Tibial artery (tissue), 4 donors: Measurements from ENCODE around the gene PADI2.

Experiments
- DNase-seq, 2 donors: peaks; one replicate each; pipeline ENCODE4 v3.0.0-alpha.2; 2019
- H3K27ac ChIP-seq, 2 donors: fragments of 200-600 bp; sonication (generic) in 1 of 2; 1 replicate in 1 of 2; 2 replicates in 1 of 2; pipeline ENCODE4 v1.5.1; 2018 to 2019; ENCODE audit warnings: mild to moderate bottlenecking in 1 of 2
- H3K27me3 ChIP-seq, 2 donors: fragments of 200-600 bp; sonication (generic) in 1 of 2; one replicate each; pipeline versions ENCODE4 v1.5.1 to v1.6.0; 2016 to 2019
- H3K36me3 ChIP-seq, 3 donors: fragments of 200-600 bp; sonication (generic) in 2 of 3; one replicate each; pipeline ENCODE4 v1.5.1; 2016 to 2019; ENCODE audit warnings: mild to moderate bottlenecking in 2 of 3
- H3K4me1 ChIP-seq, 4 donors: fragments of 200-600 bp; sonication (generic) in 2 of 4; 1 replicate in 3 of 4; 2 replicates in 1 of 4; pipeline ENCODE4 v1.5.1; 2016 to 2019
- H3K4me3 ChIP-seq, 2 donors: fragments of 200-600 bp; sonication (generic) in 1 of 2; 1 replicate in 1 of 2; 2 replicates in 1 of 2; pipeline ENCODE4 v1.5.1; 2018 to 2019; ENCODE audit warnings: mild to moderate bottlenecking in 2 of 2
- H3K9me3 ChIP-seq, 3 donors: fragments of 200-600 bp; sonication (generic) in 1 of 3; one replicate each; pipeline ENCODE4 v1.5.1; 2016 to 2019
- CTCF ChIP-seq, 2 experiments: fragments of 200-600 bp in 1 of 2; fragments of 450-650 bp in 1 of 2; IDR thresholded peaks; one replicate each; pipeline ENCODE4 v1.5.1; 2017 to 2019; ENCODE audit warnings: antibody characterized with exemption in 2 of 2, mild to moderate bottlenecking in 1 of 2, moderate library complexity in 1 of 2
- intact Hi-C: fragments of 100-400 bp; cut with DNase I; formaldehyde crosslinking; loops from one replicate; pipeline ENCODE4 v1.15.0; 2023; ENCODE audit warnings: low total_unique reads

PADI2 gene

DNA sequence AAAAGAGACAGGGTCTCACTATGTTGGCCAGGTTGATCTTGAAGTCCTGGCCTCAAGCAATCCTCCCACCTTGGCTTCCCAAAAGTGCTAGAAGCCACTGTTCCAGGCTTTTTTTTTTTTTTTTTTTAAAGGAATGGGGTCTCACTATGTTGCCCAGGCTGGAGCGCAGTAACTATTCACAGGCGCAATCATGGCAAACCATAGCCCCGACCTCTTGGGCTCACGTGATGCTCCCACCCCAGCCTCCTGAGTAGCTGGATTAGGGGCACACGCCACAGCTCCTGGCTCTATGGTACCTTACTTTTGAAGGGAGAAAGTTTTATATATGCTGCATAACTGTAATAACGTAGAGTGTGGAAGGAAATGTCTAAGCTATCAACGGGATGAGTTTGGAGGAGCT, 101.8 kb downstream of the PADI2 start:
- Histone ChIP-seq H3K27me3 (no peaks in the 10 kb centered on the region), H3K9me3 (no peaks in the 10 kb centered on the region), H3K27ac (no peak overlapping the region), H3K4me1 (peaks cover 0 to 1% (median under 1%) of the 10 kb centered on the region in 4 donors), H3K4me3 (no peak overlapping the region), H3K36me3 (peaks cover 37 to 51% (median 45%) of the 10 kb centered on the region in 3 donors)
- no peak for DNase-seq
- intact Hi-C loops = no loop called here
- no peak for TF ChIP-seq CTCF (IDR thresholded peaks at IDR 0.05)
